HG03520 (cell line): ENCODE results near the gene TNIK.
"Not testable (repeated sequence)": the region's sequence is repeated elsewhere in the genome, so short reads cannot be mapped to it uniquely, and the experiment has no call there.

Experiments used
- ATAC-seq: cut with Tn5 transposase; IDR thresholded peaks from one replicate; pipeline ENCODE4 v1.9.1; 2021; ENCODE audit warnings: mild to moderate bottlenecking, moderate library complexity; ENCODE audit not compliant: unreplicated experiment

TNIK gene

GRCh38 chr3:171287761-171288160, 172.4 kb downstream of the TNIK start:
- not testable (repeated sequence) for ATAC-seq

DNA sequence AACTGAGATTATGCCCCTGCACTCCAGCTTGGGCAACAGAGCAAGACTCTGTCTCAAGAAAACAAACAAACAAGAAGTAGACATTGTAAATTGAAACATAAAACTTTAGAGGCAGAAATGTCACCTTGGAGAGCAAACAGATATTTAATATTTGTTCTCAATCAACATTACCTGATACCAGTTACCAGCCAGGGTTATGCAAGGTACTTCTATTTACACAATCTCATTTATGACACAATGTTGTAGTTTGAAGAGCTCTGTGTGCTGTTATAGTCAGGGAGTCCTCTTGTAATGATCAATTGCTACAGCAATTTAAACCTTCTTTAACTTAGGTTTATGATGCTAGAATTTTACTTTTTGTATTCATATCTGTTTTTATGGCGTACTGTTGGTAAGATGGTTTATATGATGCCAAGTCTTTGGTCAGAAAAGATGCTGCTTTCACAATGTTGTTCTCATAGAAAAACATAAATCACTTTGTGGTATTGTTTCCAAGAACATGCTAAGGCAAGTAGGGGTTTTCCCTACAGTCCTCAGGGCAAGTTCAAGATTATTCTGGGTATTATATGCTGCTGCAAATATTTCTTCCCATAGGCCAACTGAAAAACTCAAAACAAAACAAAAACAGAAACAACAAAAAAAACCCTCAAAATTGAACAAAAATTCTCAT, 173.5 kb downstream of the TNIK start:
- peak; percentile 42 for ATAC-seq

DNA sequence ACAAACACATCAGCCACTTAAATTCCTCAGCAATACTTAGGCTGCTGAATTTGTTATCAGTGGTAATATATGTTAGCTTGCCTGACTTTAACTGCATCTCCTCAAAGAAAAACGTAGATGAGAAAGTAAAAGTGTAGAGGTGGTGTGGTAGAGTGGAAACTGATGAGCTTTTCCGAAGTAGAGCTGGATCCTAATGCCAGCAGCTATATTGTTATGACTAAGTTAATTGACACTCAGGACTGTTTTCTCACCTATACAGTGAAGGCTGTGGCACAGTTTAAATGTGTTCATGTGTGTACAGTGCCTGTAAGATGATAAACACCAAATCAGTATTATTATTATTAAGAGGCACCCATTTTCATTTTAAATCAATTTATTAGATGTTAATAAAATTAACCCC, 174.9 kb downstream of the TNIK start:
- peak; percentile 38 for ATAC-seq

- ATAC-seq: peak; percentile 35
Measured at GRCh38 chr3:171284308-171285075, 175.7 kb downstream of the TNIK start.

- no peak for ATAC-seq
Measured at GRCh38 chr3:171283848-171284222, 176.4 kb downstream of the TNIK start.

DNA sequence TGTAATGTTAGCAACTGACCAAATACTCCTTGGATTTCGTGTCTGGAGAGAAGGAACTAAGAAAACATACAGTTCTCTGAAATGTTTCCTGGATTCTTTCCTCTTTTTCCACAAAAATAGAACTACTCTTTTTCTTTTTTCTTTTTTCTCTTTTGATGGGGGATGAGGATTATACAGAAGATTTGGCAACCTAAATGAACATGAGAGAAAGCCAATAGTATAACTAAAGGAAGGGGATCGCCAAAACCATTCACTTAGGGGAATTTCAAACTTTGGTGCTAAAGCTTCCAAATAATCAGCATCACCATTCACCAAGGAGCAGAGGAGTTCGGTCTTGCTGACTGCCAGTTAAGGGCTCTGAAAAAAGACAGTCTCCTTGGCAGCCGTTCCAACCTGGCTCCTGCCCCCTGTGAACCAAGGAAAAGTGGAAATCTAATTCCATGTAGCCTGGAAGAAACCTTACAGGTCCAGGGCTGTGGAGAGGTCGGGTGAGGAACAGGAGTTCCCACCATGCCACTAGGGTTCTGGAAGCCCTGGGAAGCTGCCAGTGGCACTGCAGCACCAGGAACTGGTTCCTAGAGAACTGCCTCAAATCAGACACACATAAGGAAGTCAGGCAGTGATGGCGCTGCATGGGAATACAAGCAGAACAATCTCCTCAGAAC, 176.9 kb downstream of the TNIK start:
- no peak for ATAC-seq

GRCh38 chr3:171282041-171282440, 178.2 kb downstream of the TNIK start:
- no peak for ATAC-seq

GRCh38 chr3:171281256-171281992, 178.8 kb downstream of the TNIK start:
- no peak for ATAC-seq

GRCh38 chr3:171279972-171280371, 180.2 kb downstream of the TNIK start:
- ATAC-seq: no peak

DNA sequence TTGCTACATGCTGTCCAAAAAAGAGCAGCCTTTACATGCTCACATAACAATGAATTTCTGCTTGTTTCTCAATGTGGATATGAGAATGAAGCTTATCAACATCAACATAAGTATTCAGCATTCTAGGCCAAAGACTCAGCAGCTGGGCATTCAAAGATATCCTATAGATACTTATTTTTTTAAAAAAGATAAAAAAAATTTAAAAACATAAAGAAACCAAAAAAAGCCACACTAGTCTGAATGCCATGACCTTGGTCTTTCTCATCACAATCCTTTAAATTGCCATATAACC, 182.0 kb downstream of the TNIK start:
- no peak for ATAC-seq

GRCh38 chr3:171277456-171278298, 182.5 kb downstream of the TNIK start:
- no peak for ATAC-seq

DNA sequence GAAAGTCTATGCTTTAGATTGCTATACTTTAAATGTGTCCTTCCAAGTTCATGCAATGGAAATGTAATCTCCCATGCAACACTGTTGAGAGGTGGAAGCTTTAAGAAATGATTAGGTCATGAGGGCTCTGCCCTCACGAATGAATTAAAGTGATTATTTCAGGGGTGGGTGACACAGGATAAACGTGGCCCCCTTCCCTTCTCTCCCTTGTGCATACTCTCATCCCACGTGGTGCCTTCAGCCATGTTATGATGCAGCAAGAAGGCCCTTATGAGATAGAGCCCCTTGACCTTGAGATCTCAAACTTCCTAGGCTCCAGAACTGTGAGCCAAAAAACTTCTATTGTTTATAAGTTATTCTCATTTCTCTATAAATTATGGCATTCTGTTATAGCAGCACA, 183.3 kb downstream of the TNIK start:
- ATAC-seq: no peak

- ATAC-seq: no peak
Measured at GRCh38 chr3:171274222-171274621, 186.0 kb downstream of the TNIK start.

DNA sequence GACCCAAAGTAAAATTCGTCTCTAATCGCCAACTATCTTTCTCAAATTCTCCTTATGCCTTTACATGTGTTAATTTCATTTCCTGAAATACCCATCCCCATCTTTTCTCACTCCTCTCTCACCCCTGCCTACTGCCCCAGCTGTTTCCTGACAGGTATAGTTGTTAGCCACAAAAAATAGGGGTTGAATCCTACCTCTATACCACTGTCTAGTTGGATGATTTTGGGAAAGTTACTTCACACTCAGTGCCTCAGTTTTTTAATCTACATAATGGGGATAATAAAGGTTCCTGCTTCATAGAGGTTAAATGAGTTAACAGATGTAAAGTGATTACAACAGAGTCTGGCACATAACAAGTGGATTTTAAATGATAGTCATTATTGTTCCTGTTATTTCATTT, 189.7 kb downstream of the TNIK start:
- no peak for ATAC-seq

GRCh38 chr3:171269542-171269941, 190.7 kb downstream of the TNIK start:
- peak; percentile 59 for ATAC-seq

DNA sequence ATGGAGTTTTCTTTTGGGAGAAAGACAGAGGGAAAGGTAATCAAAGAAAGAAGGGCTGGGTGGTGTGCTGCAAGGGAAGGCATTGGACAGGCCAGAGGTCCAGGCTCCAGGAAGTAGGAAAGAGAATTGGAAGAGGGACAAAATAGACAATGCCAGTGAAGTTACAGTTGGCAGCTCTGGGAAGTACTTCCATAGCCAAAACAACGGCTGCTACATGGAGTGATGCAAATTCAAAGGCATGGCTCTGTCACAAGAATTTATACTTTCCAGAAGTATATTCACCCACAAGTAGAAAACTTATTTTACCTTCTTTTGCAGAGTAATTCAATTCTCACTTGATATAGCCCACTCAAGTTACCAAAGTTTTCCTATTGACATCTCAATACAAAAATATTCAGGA, 191.5 kb downstream of the TNIK start:
- ATAC-seq: no peak

- ATAC-seq: no peak
Measured at GRCh38 chr3:171267104-171267503, 193.1 kb downstream of the TNIK start.

DNA sequence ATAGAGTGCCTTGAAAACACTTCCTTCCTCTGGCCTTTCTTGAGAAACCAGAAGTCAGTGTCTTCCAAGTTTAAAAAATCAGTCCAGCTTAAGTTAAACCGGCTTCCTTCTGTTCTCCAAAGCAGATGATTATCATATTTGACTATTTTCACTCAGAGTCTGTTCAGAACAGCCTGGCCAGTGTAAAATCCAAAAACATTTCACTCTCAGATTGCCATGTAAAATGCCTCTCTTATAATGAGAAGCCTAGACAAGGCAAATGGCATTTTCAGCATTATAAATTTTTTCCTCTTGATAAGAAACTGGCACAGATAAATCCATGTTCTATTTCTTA, 193.5 kb downstream of the TNIK start:
- ATAC-seq: no peak

GRCh38 chr3:171266034-171266739, 194.0 kb downstream of the TNIK start:
- ATAC-seq: no peak

DNA sequence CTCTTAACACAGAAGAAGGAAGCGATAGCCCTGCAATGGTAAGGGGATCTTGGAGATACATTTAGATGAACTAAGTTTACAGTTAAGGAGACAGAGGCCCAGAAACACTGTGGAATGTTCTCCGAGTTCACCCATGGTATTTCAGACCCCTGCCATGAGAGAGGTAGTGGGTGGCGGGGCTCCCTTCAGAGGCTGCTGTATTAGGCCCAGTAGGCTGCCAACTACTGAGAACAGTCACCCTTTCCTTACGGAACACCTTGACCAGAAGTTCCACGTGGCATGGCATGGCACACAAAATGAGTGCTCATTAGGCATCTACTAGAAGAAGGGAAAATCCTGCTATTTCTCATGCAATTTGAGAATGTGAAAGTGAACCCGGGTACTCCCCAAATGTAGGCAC, 195.4 kb downstream of the TNIK start:
- no peak for ATAC-seq
